CD4-positive, alpha-beta T cell treated with Interferon gamma for 1 hour (primary cell): ENCODE data around the gene SMIM7.

Experiments
- DNase-seq: peaks from one replicate; pipeline ENCODE4 v3.0.0-alpha.2; 2020

The SMIM7 gene

DNA sequence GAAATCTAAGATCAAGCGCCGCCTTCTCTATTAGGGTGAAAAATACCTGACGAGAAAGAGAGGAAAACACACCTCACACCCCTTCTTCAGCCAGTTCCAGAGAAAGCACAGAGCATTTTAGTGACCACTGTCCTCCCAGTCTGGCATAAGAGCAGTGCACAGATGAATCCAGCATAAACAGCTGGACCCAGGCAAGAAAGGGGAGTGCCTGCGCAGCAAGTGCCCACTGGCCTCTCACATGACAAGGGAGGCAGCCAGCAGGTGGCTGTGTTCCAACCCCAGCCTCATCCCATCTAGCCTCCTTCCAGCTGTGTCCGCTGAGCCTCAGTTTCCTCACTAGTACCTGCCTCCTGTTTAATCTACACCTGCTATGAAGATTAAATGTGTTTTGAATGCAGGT lies 39.9 kb downstream of the SMIM7 start:
- no peak for DNase-seq

DNA sequence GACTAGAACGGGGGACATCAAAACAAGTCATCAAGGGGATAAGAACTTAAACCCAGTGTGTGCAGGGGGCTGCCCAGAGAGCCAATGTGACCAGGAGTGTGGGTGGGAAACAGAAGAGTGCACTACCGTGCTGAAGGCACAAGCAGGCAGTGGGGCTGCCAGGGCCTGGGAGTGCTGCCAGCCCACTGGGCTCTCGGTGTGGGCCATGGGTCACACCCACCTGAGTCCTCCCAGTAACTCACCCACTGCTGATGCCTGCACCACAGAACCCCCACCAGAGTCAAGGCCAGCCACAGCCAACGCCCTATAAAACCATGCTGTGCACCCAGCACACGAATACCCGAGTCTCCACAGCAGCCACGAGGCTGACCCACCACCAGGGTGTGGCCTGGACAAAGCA lies 40.5 kb downstream of the SMIM7 start:
- no peak for DNase-seq

GRCh38 chr19:16618248-16618647 lies 41.7 kb downstream of the SMIM7 start:
- no peak for DNase-seq

- no peak for DNase-seq
Observed at GRCh38 chr19:16615808-16616207, 44.1 kb downstream of the SMIM7 start.

DNA sequence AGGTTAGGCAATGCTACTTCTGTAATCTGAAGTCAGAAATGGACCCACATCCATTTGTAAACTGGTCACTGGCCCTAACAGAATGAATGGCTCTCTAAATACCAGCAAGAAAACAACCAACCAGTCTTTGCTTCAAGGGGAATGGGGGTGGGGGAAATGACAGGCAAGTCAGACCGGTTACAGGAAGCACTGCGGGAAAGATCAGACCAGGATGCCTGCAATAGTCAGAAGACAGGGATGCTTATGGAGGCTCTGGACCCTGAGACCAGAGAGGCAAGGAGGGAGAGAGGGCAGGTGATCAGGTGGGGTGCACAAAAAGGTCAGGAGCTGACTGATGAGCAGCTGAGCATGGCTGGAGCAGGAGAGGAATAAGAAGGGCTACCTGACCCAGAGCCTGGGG lies 45.0 kb downstream of the SMIM7 start:
- DNase-seq: no peak

GRCh38 chr19:16613841-16614240 lies 46.1 kb downstream of the SMIM7 start:
- DNase-seq: no peak

GRCh38 chr19:16612636-16613035 lies 47.3 kb downstream of the SMIM7 start:
- DNase-seq: no peak

DNA sequence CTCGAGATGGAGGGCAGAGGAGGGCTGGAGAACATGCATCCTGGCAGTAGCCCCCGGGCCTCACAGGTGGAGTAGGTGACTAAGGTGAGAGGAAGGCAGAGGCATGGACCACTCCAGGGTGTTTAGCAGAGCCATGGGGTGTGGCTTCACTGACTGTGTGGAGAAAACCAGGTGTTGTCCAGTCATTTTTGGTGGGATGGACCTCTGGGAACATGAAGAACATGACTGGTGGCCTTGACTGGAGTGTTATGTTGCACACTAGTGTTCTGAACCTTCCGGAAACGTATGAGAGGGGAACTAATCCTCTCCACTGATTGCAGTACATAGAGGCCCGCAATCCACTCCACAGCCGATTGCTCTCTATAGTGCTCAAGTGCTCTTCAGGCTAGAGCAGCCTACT lies 48.8 kb downstream of the SMIM7 start:
- no peak for DNase-seq

DNA sequence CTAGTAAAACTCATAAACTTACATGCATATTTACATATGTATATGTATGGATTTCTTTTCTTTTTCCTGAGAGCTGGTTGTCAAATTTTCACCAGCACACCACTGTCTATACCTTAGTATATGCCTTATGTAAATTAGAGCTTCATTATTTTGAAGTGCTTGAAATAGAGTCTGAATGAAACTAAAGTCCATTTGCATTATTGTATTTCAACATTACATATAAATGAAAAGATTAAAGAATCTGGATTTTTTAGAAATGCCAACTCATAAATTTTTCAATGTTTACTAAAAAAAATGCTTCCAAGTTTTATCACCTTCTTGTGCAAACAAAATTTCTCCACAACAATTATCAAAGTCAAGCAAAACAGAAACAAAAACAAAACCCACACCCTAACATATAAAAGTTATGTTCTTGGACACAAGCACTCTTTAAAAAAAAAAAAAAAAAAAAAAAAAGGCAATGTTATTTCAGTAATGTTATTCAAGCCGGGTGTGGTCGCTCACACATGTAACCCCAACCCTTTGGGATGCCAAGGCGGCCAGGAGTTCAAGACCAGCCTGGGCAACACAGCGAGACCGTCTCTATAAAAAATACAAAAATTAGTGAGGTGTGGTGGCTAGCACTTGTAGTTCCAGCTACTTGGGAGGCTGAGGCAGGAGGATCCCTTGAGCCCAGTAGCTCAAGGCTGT lies 50.3 kb downstream of the SMIM7 start:
- no peak for DNase-seq

GRCh38 chr19:16608290-16608739 lies 51.6 kb downstream of the SMIM7 start:
- no peak for DNase-seq

GRCh38 chr19:16607819-16608218 lies 52.1 kb downstream of the SMIM7 start:
- no peak for DNase-seq

GRCh38 chr19:16605553-16605994 lies 54.4 kb downstream of the SMIM7 start:
- DNase-seq: no peak

DNA sequence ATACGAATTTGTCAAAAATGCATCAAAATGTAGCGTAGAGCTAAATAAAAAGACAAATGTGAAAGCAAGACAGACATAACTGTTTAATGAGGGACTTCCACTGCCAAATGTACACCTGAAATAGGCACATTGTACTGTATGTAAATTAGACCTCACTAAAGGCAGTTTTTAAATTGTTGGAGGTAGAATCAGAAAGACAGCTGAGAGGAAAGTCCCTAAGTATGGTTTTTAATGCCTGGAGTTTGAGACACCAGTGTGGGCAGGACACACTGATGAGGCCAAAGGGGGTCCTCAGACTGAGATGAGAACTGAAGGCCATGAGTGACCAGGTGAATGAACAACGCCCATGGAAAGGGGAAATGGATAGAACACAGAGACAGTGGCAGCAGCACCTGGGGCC lies 54.8 kb downstream of the SMIM7 start:
- no peak for DNase-seq

DNA sequence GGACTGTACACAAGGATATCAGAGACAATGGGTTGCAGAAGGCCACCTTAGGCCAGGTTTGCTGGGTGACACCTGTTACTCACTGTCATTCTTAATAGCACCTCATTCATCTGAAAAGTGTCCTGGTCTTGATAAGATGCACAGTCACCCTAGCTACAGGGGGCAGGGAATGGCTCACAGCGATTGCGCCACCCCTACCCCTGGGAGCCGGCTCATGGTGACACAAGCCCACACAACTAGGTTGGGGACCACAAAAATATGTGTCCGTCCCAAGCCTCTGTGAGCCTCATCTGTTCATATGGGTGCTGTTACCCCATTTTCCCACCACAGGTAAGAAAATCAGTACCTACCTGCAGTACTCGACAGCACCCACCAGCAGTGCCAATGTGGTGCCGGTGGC lies 55.3 kb downstream of the SMIM7 start:
- DNase-seq: no peak

DNA sequence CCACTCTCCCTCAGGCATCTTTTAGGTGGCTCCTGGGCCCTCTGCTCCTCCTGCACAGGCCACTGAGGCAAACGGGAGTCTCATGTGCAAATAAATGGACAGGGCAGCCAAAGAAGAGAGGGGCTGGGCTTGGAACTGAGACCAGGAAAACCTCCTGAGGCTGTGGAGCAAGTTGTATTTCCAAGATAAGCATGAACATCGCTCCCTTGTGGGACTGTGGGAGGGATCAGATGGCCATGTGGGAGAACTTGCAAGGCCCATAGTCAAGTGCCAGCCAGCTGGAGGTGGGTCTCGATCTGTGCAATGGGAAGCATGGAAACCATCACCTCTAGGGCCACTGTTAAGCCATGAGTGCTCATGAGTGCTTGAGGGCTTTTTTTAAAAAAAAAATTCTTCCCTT lies 56.9 kb downstream of the SMIM7 start:
- DNase-seq: no peak

GRCh38 chr19:16601378-16602052 lies 58.4 kb downstream of the SMIM7 start:
- no peak for DNase-seq

DNA sequence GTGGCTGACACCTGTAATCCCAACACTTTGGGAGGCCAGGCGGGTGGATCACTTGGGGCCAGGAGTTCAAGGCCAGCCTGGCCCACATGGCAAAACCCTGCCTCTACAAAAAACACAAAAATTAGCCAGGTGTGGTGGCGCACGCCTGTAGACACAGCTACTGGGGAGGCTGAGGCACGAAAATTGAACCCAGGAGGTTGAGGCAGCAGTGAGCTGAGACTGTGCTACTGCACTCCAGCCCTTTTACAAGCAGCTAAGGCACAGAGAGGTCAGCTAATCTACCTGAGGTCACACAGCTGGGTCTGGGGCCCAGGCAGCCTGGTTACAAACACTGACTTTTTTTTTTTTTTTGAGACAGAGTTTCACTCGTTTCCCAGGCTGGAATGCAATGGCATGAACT lies 59.1 kb downstream of the SMIM7 start:
- no peak for DNase-seq

GRCh38 chr19:16599655-16600346 lies 60.1 kb downstream of the SMIM7 start:
- no peak for DNase-seq

- no peak for DNase-seq
Observed at GRCh38 chr19:16598848-16599247, 61.1 kb downstream of the SMIM7 start.

GRCh38 chr19:16596399-16596798 lies 63.5 kb downstream of the SMIM7 start:
- no peak for DNase-seq
